Naive thymus-derived CD4-positive, alpha-beta T cell (primary cell): Measurements from ENCODE around the gene DCTN4. TPM values are rescaled to one million over a fixed set of nuclear protein-coding genes. Genes with fewer than 3 reads are reported as not detected.

Experiments used
- ATAC-seq: fragments of 150-1000 bp; cut with Tn5 transposase; 2 replicates; pipeline ENCODE4 v1.10.0; 2021; ENCODE audit warnings: mild to moderate bottlenecking, moderate library complexity
- CTCF ChIA-PET: fragments of 350-600 bp; sonication (Branson Sonifier 250); formaldehyde crosslinking; loops from one replicate; lab custom pipeline; 2021; ENCODE audit warnings: antibody characterized with exemption; lab: Charles Lee
- POLR2A ChIA-PET: fragments of 350-600 bp; sonication (Branson Sonifier 250); formaldehyde crosslinking; loops from one replicate; lab custom pipeline; 2021; ENCODE audit warnings: antibody characterized with exemption, inconsistent platforms; lab: Charles Lee
- DNase-seq, 9 donors: peaks; one replicate each; pipeline versions ENCODE4 v3.0.0 to v3.0.0-alpha.2; 2020 to 2022; ENCODE audit warnings: mixed read lengths in 1 of 9
- H3K27ac ChIP-seq: one replicate; pipeline ENCODE4 v1.7.0; 2013; ENCODE audit warnings: mild to moderate bottlenecking, low read depth, low read length, moderate library complexity
- H3K27me3 ChIP-seq, 2 donors: one replicate each; pipeline ENCODE4 v1.7.0; 2013; ENCODE audit warnings: low read length in 2 of 2, mild to moderate bottlenecking in 2 of 2, moderate library complexity in 2 of 2; ENCODE audit not compliant: control insufficient read depth in 2 of 2, insufficient read depth in 2 of 2
- H3K36me3 ChIP-seq, 3 experiments: 1 replicate in 2 of 3; 2 replicates in 1 of 3; pipeline ENCODE4 v1.7.0; 2013; ENCODE audit warnings: low read length in 3 of 3, mild to moderate bottlenecking in 3 of 3, moderate library complexity in 1 of 3; ENCODE audit not compliant: insufficient read depth in 3 of 3, control insufficient read depth in 2 of 3
- H3K4me1 ChIP-seq, 2 donors: one replicate each; pipeline ENCODE4 v1.7.0; 2013; ENCODE audit warnings: low read length in 2 of 2, mild to moderate bottlenecking in 2 of 2, moderate library complexity in 1 of 2; ENCODE audit not compliant: control insufficient read depth in 2 of 2, insufficient read depth in 2 of 2
- H3K4me3 ChIP-seq: 2 replicates; pipeline ENCODE4 v1.7.0; 2013; ENCODE audit warnings: mild to moderate bottlenecking, low read length
- H3K9me3 ChIP-seq, 3 experiments: 1 replicate in 2 of 3; 2 replicates in 1 of 3; pipeline ENCODE4 v1.7.0; 2013; ENCODE audit warnings: low read length in 3 of 3; ENCODE audit not compliant: control insufficient read depth in 2 of 3
- H3K27ac Mint-ChIP-seq, 9 donors: one replicate each; pipeline ENCODE4 v1.8.0; 2020 to 2022; ENCODE audit warnings: mixed read lengths in 9 of 9, mild to moderate bottlenecking in 8 of 9, moderate library complexity in 5 of 9, inconsistent platforms in 2 of 9
- H3K27me3 Mint-ChIP-seq, 5 donors: one replicate each; pipeline ENCODE4 v1.8.0; 2021 to 2022; ENCODE audit warnings: mixed read lengths in 5 of 5, mild to moderate bottlenecking in 1 of 5
- H3K36me3 Mint-ChIP-seq, 5 donors: one replicate each; pipeline ENCODE4 v1.8.0; 2020 to 2022; ENCODE audit warnings: mixed read lengths in 5 of 5, mild to moderate bottlenecking in 3 of 5, inconsistent platforms in 1 of 5
- H3K4me1 Mint-ChIP-seq, 7 donors: one replicate each; pipeline ENCODE4 v1.8.0; 2020 to 2022; ENCODE audit warnings: mixed read lengths in 7 of 7, mild to moderate bottlenecking in 3 of 7, inconsistent platforms in 1 of 7
- H3K4me3 Mint-ChIP-seq, 10 donors: one replicate each; pipeline ENCODE4 v1.8.0; 2020 to 2022; ENCODE audit warnings: mild to moderate bottlenecking in 10 of 10, mixed read lengths in 10 of 10, moderate library complexity in 6 of 10, inconsistent platforms in 2 of 10
- H3K9me3 Mint-ChIP-seq, 11 donors: one replicate each; pipeline ENCODE4 v1.8.0; 2020 to 2022; ENCODE audit warnings: mixed read lengths in 11 of 11, mild to moderate bottlenecking in 4 of 11, inconsistent platforms in 1 of 11, moderate library complexity in 1 of 11
- intact Hi-C, 2 donors: fragments of 100-400 bp; cut with micrococcal nuclease; formaldehyde crosslinking; loops; one replicate each; pipeline ENCODE4 v1.15.1; 2023
- polyA plus RNA-seq, 2 donors: library from polyadenylated mRNA; unstranded; fragments of 300-500 nt; fragmentation: Illumina TruSeq; gene quantifications; one replicate each; pipeline ENCODE4 v1.2.3, GENCODE V29; 2021
- total RNA-seq, 6 experiments: library from RNA in 5 of 6; stranded (reverse) in 5 of 6; gene quantifications; 1 replicate in 5 of 6; 2 replicates in 1 of 6; pipeline ENCODE4 v1.2.3 and lab custom pipeline; 2021 to 2026

DCTN4 gene
- total and polyA plus RNA-seq, 7 experiments from 2014 or later, result 9.5 to 88.2 (median 46.8) TPM

DNA sequence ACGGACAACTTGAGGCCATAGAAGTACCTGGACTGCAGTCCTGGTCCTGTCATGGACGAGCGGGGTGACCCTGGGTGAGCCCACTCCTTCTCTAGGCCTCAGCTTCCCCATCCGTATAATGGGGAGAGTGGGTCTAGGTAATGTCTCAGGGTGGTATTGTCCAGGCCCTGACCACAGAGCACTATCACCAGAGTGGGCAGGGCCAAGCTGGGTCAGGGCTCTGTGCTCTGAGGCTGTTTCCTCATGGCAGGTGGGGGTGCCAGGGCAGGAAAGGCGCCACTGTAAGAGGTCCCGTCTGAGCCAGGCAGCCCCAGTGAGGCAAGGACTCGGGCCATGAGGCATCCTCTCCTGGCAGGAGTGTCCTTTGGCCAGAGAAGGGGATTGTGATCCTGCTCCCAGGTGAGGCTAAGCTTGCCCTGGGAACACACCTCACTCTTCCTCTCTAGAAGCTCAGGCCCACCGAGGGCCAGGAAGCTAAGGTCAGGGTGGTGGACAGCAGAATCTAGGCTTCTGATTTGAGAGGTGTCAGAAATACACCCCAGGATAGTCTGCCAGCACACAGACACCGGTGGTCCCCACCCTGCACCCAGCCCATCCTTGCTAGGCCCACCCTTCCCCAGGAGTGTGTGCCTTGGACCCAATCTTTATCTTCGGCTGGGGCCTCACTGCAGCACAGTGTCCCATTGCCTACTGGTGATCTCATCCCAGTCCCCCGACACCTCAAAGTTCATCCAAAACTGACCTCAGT is 99.3 kb downstream of the DCTN4 start:
- H3K27ac Mint-ChIP-seq, result peak overlapping the region in 1 of 9 donors; percentile 51
- Histone ChIP-seq H3K4me1 (peaks cover 0 to 4% of the 10 kb centered on the region in 2 donors), H3K9me3 (no peaks in the 10 kb centered on the region), H3K4me3 (no peak overlapping the region), H3K36me3 (no peaks in the 10 kb centered on the region), H3K27me3 (no peaks in the 10 kb centered on the region), H3K27ac (no peak overlapping the region)
- H3K4me3 Mint-ChIP-seq, result no peak overlapping the region
- peaks cover 0 to 2% (median 0%) of the 10 kb centered on the region in 11 donors for H3K9me3 Mint-ChIP-seq
- CTCF ChIA-PET, result no interaction called here
- no peaks in the 10 kb centered on the region for H3K36me3 Mint-ChIP-seq
- POLR2A ChIA-PET, result no interaction called here
- DNase-seq, result no peak
- H3K27me3 Mint-ChIP-seq, result peaks cover 0 to 17% (median 4%) of the 10 kb centered on the region in 5 donors
- intact Hi-C loops, result loop anchor here in 1 of 2 donors (5.0 kb wide), 1 partner anchor 123 kb away; no protein-coding TSS in a partner anchor
- ATAC-seq, result no peak
- H3K4me1 Mint-ChIP-seq, result peaks cover 0 to 12% (median 5%) of the 10 kb centered on the region in 7 donors

DNA sequence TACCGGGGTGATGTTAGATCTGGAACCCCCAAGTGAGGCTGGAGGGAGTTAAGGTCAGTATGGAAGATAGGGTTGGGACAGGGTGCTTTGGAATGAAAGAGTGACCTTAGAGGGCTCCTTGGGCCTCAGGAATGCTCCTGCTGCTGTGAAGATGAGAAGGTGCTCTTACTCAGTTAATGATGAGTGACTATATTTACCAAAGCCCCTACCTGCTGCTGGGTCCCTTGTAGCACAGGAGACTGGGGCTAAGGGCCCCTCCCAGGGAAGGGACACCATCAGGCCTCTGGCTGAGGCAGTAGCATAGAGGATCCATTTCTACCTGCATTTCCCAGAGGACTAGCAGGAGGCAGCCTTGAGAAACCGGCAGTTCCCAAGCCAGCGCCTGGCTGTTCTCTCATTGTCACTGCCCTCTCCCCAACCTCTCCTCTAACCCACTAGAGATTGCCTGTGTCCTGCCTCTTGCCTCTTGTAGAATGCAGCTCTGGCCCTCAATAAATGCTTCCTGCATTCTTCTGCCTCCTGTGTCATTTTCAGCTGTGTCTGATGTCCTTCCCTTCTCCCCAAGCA is 100.0 kb downstream of the DCTN4 start:
- DNase-seq (no peak), ATAC-seq (no peak)
- H3K36me3 ChIP-seq, result no peaks in the 10 kb centered on the region
- H3K4me1 ChIP-seq, result peaks cover 0 to 4% of the 10 kb centered on the region in 2 donors
- intact Hi-C loops, result loop anchor here in 1 of 2 donors (5.0 kb wide), 1 partner anchor 124 kb away; no protein-coding TSS in a partner anchor
- CTCF ChIA-PET, result no interaction called here
- H3K27me3 Mint-ChIP-seq, result peaks cover 0 to 19% (median 4%) of the 10 kb centered on the region in 5 donors
- no peaks in the 10 kb centered on the region for H3K9me3 ChIP-seq
- H3K4me3 ChIP-seq, result no peak overlapping the region
- peaks cover 0 to 12% (median 5%) of the 10 kb centered on the region in 7 donors for H3K4me1 Mint-ChIP-seq
- H3K27ac Mint-ChIP-seq, result peak overlapping the region in 2 of 9 donors; percentile 51 to 59
- peaks cover 0 to 2% (median 0%) of the 10 kb centered on the region in 11 donors for H3K9me3 Mint-ChIP-seq
- H3K36me3 Mint-ChIP-seq, result no peaks in the 10 kb centered on the region
- no peaks in the 10 kb centered on the region for H3K27me3 ChIP-seq
- H3K4me3 Mint-ChIP-seq, result peak overlapping the region in 2 of 10 donors; percentile 10 to 18
- POLR2A ChIA-PET, result interaction anchor here (1.0 kb wide), 1 partner anchor 210 kb away, joined by 4 read pairs; the partner anchor contains the start of gene RPS14
- H3K27ac ChIP-seq, result no peak overlapping the region

Other genes with a start within 250 kb of the DCTN4 start
- gene SYNPO, start 118.4 kb downstream of the DCTN4 start, total RNA-seq, result under 1 TPM in 4 of 5 experiments, not detected in 1; 0.07 to 0.59 (median 0.12) TPM
- gene SYNPO, start 118.4 kb downstream of the DCTN4 start, polyA plus RNA-seq, result not detected
- gene MYOZ3, start 97.8 kb downstream of the DCTN4 start, total RNA-seq, result not detected
- gene MYOZ3, start 97.8 kb downstream of the DCTN4 start, polyA plus RNA-seq, result under 1 TPM in 1 of 2 donors, not detected in 1; 0.15 TPM
- 100 to 1,000 TPM in 1 of 5 experiments, 10 to 100 TPM in 4; 74.2 to 103 (median 93.1) TPM for gene RBM22, start 58.0 kb downstream of the DCTN4 start, total RNA-seq
- gene RBM22, start 58.0 kb downstream of the DCTN4 start, polyA plus RNA-seq, result 10 to 100 TPM; 60.5 to 63.0 TPM
- 10 to 100 TPM in 1 of 5 experiments, 1 to 10 TPM in 4; 5.2 to 17.9 (median 7.9) TPM for gene SMIM3, start 19.7 kb upstream of the DCTN4 start, total RNA-seq
- gene SMIM3, start 19.7 kb upstream of the DCTN4 start, polyA plus RNA-seq, result 10 to 100 TPM; 11.3 to 16.6 TPM
- 1 to 10 TPM; 1.1 to 3.6 (median 2.7) TPM for gene IRGM, start 87.5 kb upstream of the DCTN4 start, total RNA-seq
- gene IRGM, start 87.5 kb upstream of the DCTN4 start, polyA plus RNA-seq, result 1 to 10 TPM; 1.2 to 1.5 TPM
- 1 to 10 TPM in 4 of 5 experiments, under 1 TPM in 1; 0.56 to 5.1 (median 2.1) TPM for gene ZNF300, start 146.0 kb upstream of the DCTN4 start, total RNA-seq
- under 1 TPM; 0.15 to 0.58 TPM for gene ZNF300, start 146.0 kb upstream of the DCTN4 start, polyA plus RNA-seq